ENCODE data around the gene MYLK. TPM values are rescaled to one million over a fixed set of nuclear protein-coding genes. Genes with fewer than 3 reads are reported as not detected.
"Not testable (repeated sequence)": the region's sequence is repeated elsewhere in the genome, so short reads cannot be mapped to it uniquely, and the experiment has no call there.

The MYLK gene
- total RNA-seq, 1 donor from 2014 or later = 26.6 TPM

DNA sequence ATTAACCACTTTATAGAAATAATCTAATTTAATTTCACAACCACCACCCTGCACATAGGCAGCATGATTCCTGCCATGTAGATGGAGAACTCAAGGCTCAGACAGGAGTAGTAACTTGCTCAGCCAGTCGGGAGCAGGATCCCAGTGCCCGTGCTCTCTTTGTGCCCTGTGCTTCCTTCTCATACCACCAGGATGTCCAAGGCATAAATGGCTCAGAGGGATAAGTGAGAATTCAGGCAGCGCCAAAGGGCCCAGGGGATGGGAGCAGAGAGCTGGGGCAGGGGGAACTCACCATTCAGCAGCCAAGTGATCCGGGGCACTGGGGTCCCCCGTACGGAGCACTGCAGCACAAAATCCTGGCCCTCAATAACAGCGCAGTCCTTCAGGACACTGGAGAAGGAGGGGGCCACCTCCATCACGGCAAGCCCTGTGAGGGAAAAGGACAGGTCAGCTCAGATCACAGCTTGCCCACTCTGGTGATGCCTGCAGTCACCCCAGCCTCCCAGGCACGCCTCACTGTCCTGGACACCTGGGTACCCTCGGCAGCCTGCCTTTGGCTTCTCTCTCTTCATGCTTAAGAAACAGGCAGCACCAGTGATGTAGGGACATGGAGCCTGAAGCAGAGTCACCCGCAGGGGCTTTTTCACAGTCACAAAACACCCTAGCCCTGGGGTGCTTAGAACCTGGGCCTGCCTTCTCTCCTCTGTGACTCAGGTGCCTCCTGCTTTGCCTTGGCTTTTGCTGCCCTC, 158.3 kb downstream of the MYLK start:
- Histone ChIP-seq H3K4me1 (ENCODE audit: control insufficient read depth in 3 of 3, insufficient read depth in 3 of 3, low read length in 3 of 3) (peaks cover 0 to 5% (median under 1%) of the 10 kb centered on the region in 3 donors), H3K9ac (ENCODE audit: low read depth in 1 of 3, low read length in 3 of 3) (no peak overlapping the region), H3K9me3 (ENCODE audit: control insufficient read depth in 3 of 3, low read length in 3 of 3) (no peaks in the 10 kb centered on the region), H3K27me3 (ENCODE audit: control insufficient read depth in 3 of 3, insufficient read depth in 3 of 3, low read length in 3 of 3) (no peaks in the 10 kb centered on the region), H3K27ac (ENCODE audit: low read depth, low read length) (no peak overlapping the region), H3K4me3 (ENCODE audit: low read length in 3 of 3) (no peak overlapping the region), H3K36me3 (ENCODE audit: control insufficient read depth in 3 of 3, insufficient read depth in 3 of 3, low read length in 3 of 3) (no peaks in the 10 kb centered on the region)

DNA sequence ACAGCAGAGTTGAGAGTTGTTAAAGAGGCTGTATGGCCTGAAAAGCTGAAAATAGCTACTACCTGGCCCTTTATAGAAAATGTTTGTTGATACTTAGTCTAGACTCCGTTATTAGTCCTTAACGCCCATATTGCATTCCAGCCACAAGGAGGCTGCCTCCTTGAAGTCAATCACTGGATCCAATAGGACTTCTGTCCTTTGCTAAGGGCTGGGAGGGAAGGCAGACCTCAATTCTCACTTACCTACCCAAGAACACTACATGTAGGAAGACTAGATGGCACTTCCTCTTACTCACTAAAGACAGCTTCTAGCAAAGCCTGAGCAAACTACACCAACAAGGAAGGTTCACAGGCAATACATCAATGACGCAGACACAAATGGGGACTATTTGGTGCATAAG, 159.8 kb downstream of the MYLK start:
- no peaks in the 10 kb centered on the region for H3K27me3 ChIP-seq (ENCODE audit: control insufficient read depth in 3 of 3, insufficient read depth in 3 of 3, low read length in 3 of 3)
- no peak overlapping the region for H3K27ac ChIP-seq (ENCODE audit: low read depth, low read length)
- no peak overlapping the region for H3K4me3 ChIP-seq (ENCODE audit: low read length in 3 of 3)
- H3K9me3 ChIP-seq (ENCODE audit: control insufficient read depth in 3 of 3, low read length in 3 of 3) = no peaks in the 10 kb centered on the region
- H3K36me3 ChIP-seq (ENCODE audit: control insufficient read depth in 3 of 3, insufficient read depth in 3 of 3, low read length in 3 of 3) = no peaks in the 10 kb centered on the region
- H3K4me1 ChIP-seq (ENCODE audit: control insufficient read depth in 3 of 3, insufficient read depth in 3 of 3, low read length in 3 of 3) = peaks cover 4 to 13% (median 11%) of the 10 kb centered on the region in 3 donors
- H3K9ac ChIP-seq (ENCODE audit: low read depth in 1 of 3, low read length in 3 of 3) = no peak overlapping the region

DNA sequence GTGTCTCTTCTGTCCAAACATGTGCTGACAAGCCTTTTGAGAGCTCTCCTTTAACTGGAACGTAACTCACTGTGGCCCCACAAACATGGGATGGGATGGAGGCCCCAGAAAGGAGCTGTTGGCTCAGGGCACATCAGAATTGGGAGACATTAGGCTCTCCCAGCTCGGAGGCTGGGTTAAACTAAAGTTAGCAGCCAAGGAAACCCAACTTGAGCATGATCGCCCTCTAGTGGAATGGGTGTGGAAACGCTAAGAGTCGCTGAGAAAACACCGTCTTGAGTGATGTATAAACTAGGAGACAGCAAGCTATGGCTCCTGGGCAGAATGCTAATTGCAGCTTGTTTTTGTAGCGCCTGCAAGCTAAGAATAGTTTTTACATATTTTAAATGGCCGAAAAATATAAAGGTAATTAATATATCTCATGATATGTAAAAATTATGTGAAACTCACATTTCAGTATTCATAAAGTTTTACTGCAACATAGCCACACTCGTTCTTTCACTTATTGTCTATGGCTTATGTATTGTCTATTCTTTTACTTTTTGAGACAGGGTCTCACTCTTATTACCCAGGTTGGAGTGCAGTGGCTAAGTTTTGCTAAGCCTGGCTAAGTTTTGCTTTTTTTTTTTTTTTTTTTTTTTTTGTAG, 160.5 kb downstream of the MYLK start:
- Histone ChIP-seq H3K27ac (ENCODE audit: low read depth, low read length) (no peak overlapping the region), H3K4me1 (ENCODE audit: control insufficient read depth in 3 of 3, insufficient read depth in 3 of 3, low read length in 3 of 3) (peaks cover 7 to 18% (median 18%) of the 10 kb centered on the region in 3 donors), H3K36me3 (ENCODE audit: control insufficient read depth in 3 of 3, insufficient read depth in 3 of 3, low read length in 3 of 3) (no peaks in the 10 kb centered on the region), H3K27me3 (ENCODE audit: control insufficient read depth in 3 of 3, insufficient read depth in 3 of 3, low read length in 3 of 3) (no peaks in the 10 kb centered on the region), H3K4me3 (ENCODE audit: low read length in 3 of 3) (no peak overlapping the region), H3K9ac (ENCODE audit: low read depth in 1 of 3, low read length in 3 of 3) (no peak overlapping the region), H3K9me3 (ENCODE audit: control insufficient read depth in 3 of 3, low read length in 3 of 3) (no peaks in the 10 kb centered on the region)

DNA sequence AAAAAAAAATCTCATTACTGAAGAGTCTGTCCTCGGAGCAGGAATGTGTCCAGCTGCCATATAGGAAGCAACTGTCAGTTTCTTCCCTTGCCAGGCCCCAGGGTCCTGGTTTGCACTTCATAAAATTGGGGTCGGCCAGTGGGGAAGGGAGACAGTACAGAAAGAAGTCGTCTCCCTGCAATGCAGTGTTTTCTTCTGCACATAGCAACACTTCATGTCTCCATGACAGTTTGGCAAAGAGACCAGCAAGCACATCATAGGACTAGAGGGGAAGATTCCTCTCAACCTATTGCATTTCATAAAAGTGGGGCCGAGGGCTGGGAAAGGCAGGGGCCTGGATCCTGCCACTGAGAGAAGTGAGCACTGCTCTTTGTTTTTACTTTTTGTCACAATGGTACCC, 161.1 kb downstream of the MYLK start:
- Histone ChIP-seq H3K36me3 (ENCODE audit: control insufficient read depth in 3 of 3, insufficient read depth in 3 of 3, low read length in 3 of 3) (no peaks in the 10 kb centered on the region), H3K27ac (ENCODE audit: low read depth, low read length) (no peak overlapping the region), H3K9me3 (ENCODE audit: control insufficient read depth in 3 of 3, low read length in 3 of 3) (no peaks in the 10 kb centered on the region), H3K27me3 (ENCODE audit: control insufficient read depth in 3 of 3, insufficient read depth in 3 of 3, low read length in 3 of 3) (no peaks in the 10 kb centered on the region), H3K4me1 (ENCODE audit: control insufficient read depth in 3 of 3, insufficient read depth in 3 of 3, low read length in 3 of 3) (peaks cover 7 to 18% (median 18%) of the 10 kb centered on the region in 3 donors), H3K4me3 (ENCODE audit: low read length in 3 of 3) (no peak overlapping the region), H3K9ac (ENCODE audit: low read depth in 1 of 3, low read length in 3 of 3) (no peak overlapping the region)

DNA sequence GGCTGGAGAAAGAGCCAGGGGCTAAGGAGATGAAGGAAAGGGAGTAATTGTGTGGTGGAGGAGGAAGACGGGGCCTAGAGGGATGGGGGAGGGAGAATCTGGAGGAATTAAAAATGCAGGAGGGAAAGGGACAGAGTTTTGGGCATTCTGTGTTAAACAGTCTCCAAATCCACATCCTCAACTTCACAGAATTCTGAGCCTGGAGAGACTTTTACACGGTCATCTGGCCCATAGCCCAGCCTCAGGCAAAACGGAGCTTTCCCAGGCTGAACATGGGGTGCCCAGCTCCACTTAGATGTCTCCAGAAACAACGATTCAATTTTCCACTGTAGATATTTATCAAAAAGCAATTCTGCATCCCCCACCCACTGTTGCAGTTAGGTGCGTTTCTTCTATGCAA, 161.7 kb downstream of the MYLK start:
- Histone ChIP-seq H3K9me3 (ENCODE audit: control insufficient read depth in 3 of 3, low read length in 3 of 3) (no peaks in the 10 kb centered on the region), H3K9ac (ENCODE audit: low read depth in 1 of 3, low read length in 3 of 3) (no peak overlapping the region), H3K36me3 (ENCODE audit: control insufficient read depth in 3 of 3, insufficient read depth in 3 of 3, low read length in 3 of 3) (no peaks in the 10 kb centered on the region), H3K27me3 (ENCODE audit: control insufficient read depth in 3 of 3, insufficient read depth in 3 of 3, low read length in 3 of 3) (no peaks in the 10 kb centered on the region), H3K4me3 (ENCODE audit: low read length in 3 of 3) (no peak overlapping the region), H3K27ac (ENCODE audit: low read depth, low read length) (no peak overlapping the region), H3K4me1 (ENCODE audit: control insufficient read depth in 3 of 3, insufficient read depth in 3 of 3, low read length in 3 of 3) (peaks cover 7 to 18% (median 18%) of the 10 kb centered on the region in 3 donors)

DNA sequence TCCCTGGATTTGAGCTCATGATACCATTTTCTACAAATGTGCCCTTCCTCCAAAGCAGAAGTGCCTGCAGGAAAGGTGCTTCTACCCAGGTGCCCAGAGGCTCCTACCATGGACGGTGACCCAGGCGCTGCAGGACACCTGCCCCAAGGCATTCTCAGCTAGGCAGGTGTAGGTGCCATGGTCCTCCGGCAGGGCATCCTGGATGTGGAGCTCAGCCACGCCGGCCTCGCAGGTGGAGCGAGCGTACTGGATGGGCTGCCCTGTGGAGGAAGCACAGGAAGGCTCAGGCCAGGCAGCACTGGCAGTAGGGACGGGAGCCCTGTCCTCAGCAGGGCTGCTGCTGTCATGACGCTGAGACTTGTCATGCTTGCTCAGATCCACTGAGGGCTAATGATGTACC, 162.1 kb downstream of the MYLK start:
- Histone ChIP-seq H3K9me3 (ENCODE audit: control insufficient read depth in 3 of 3, low read length in 3 of 3) (no peaks in the 10 kb centered on the region), H3K36me3 (ENCODE audit: control insufficient read depth in 3 of 3, insufficient read depth in 3 of 3, low read length in 3 of 3) (no peaks in the 10 kb centered on the region), H3K27me3 (ENCODE audit: control insufficient read depth in 3 of 3, insufficient read depth in 3 of 3, low read length in 3 of 3) (no peaks in the 10 kb centered on the region), H3K27ac (ENCODE audit: low read depth, low read length) (no peak overlapping the region), H3K9ac (ENCODE audit: low read depth in 1 of 3, low read length in 3 of 3) (no peak overlapping the region), H3K4me1 (ENCODE audit: control insufficient read depth in 3 of 3, insufficient read depth in 3 of 3, low read length in 3 of 3) (peaks cover 7 to 18% (median 18%) of the 10 kb centered on the region in 3 donors), H3K4me3 (ENCODE audit: low read length in 3 of 3) (no peak overlapping the region)

DNA sequence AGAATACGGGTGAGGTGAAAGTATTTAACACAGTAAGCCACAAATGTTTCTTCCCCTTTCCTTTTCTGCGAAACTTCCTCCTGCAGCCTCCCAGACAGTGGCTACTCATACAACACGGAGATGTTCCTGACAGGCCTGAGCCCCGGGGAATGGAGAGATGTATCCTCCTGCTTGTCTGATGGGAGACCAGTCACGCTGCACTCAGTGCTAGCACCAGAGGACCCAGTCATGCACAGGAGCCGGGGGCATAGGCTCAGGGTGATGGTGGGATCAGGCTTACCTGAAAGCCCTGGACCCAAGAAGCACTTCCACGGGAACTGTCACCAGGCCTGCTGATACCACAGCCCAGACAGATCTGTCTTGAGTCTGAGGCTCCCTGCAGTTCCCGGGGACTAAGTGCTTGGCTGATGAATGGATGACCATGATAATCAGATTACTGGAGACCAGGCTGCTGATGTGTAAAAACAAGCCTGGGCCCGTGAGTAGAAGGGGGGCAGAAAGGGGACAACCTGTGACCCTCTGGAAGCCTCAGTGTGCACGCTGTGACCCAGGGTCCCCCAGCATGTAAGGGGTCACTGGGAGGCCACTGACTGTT, 162.9 kb downstream of the MYLK start:
- not testable (repeated sequence) for H3K4me3 ChIP-seq (ENCODE audit: low read length in 3 of 3); H3K27me3 ChIP-seq (ENCODE audit: control insufficient read depth in 3 of 3, insufficient read depth in 3 of 3, low read length in 3 of 3); H3K9me3 ChIP-seq (ENCODE audit: control insufficient read depth in 3 of 3, low read length in 3 of 3); H3K36me3 ChIP-seq (ENCODE audit: control insufficient read depth in 3 of 3, insufficient read depth in 3 of 3, low read length in 3 of 3); H3K27ac ChIP-seq (ENCODE audit: low read depth, low read length); H3K9ac ChIP-seq (ENCODE audit: low read depth in 1 of 3, low read length in 3 of 3)
- H3K4me1 ChIP-seq (ENCODE audit: control insufficient read depth in 3 of 3, insufficient read depth in 3 of 3, low read length in 3 of 3) = peaks cover 7 to 18% (median 18%) of the 10 kb centered on the region in 3 donors

DNA sequence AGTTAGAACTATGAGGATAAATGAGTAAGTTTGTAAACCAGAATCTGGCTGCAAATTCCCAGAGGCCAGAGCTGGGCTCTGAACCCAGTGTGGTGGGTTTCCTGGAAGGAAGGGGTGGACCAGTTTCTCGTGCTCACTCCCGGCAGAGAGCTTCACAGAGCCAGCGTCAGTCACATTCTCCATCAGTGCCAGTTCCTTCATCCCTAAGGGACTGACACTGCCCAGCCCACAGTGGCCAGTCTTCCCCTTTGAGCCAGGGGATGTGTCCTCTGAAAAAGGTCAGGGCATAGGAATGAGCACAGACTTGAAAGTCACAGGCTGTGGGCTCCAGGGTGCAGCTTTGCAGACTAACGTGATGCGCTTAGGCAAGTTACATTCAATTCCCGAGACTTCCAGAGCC, 163.5 kb downstream of the MYLK start:
- H3K4me1 ChIP-seq (ENCODE audit: control insufficient read depth in 3 of 3, insufficient read depth in 3 of 3, low read length in 3 of 3) = peaks cover 7 to 18% (median 18%) of the 10 kb centered on the region in 3 donors
- no peak overlapping the region for H3K4me3 ChIP-seq (ENCODE audit: low read length in 3 of 3)
- H3K27ac ChIP-seq (ENCODE audit: low read depth, low read length) = no peak overlapping the region
- H3K9ac ChIP-seq (ENCODE audit: low read depth in 1 of 3, low read length in 3 of 3) = no peak overlapping the region
- H3K36me3 ChIP-seq (ENCODE audit: control insufficient read depth in 3 of 3, insufficient read depth in 3 of 3, low read length in 3 of 3) = no peaks in the 10 kb centered on the region
- no peaks in the 10 kb centered on the region for H3K27me3 ChIP-seq (ENCODE audit: control insufficient read depth in 3 of 3, insufficient read depth in 3 of 3, low read length in 3 of 3)
- no peaks in the 10 kb centered on the region for H3K9me3 ChIP-seq (ENCODE audit: control insufficient read depth in 3 of 3, low read length in 3 of 3)

DNA sequence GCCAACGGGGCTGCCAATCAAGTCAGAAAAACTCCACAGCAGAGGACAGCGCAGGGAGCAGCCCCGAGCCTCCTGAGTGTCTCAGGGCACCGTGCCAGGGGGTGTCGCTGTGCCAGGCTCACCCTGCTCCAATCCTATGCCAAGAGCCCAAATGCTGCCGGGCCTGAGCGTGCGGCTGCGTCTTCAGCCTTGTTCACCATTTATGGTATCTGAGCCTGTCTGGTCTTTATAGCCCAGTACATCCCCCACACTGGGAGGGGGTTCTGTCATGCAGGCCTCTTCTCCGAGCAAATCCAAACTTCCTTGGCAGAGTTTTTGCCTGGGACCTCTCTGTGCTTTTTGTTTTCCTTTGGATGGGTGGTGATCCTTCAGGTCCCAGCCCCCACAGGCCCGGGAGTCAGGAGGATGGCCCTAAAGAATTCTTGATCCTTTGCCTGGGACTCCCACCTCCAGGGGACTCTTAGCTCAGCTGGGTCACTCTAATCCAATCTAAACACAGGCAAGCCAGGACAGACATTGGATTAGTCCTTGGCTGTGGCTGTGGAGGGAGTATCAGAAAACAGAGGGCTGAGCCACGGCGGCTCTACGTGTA, 164.2 kb downstream of the MYLK start:
- Histone ChIP-seq H3K27me3 (ENCODE audit: control insufficient read depth in 3 of 3, insufficient read depth in 3 of 3, low read length in 3 of 3) (no peaks in the 10 kb centered on the region), H3K27ac (ENCODE audit: low read depth, low read length) (no peak overlapping the region), H3K9ac (ENCODE audit: low read depth in 1 of 3, low read length in 3 of 3) (peak overlapping the region in 1 of 3 donors; percentile 40)

More for the DNA sequence above, 164.2 kb downstream of the MYLK start:
- H3K9me3 ChIP-seq (ENCODE audit: control insufficient read depth in 3 of 3, low read length in 3 of 3) = no peaks in the 10 kb centered on the region
- H3K4me1 ChIP-seq (ENCODE audit: control insufficient read depth in 3 of 3, insufficient read depth in 3 of 3, low read length in 3 of 3) = peaks cover 7 to 18% (median 18%) of the 10 kb centered on the region in 3 donors
- H3K36me3 ChIP-seq (ENCODE audit: control insufficient read depth in 3 of 3, insufficient read depth in 3 of 3, low read length in 3 of 3) = no peaks in the 10 kb centered on the region
- no peak overlapping the region for H3K4me3 ChIP-seq (ENCODE audit: low read length in 3 of 3)

All from skeletal muscle tissue (tissue), 4 donors.